Parathyroid adenoma (tissue), 2 donors: ENCODE data around the gene ASIC3.

Source experiments
- H2AFZ ChIP-seq: fragments of 300-600 bp; sonication (generic); one replicate; pipeline ENCODE4 v1.7.0; 2017; ENCODE audit warnings: antibody characterized with exemption, mild to moderate bottlenecking
- H3K27ac ChIP-seq: fragments of 300-600 bp; sonication (generic); one replicate; pipeline ENCODE4 v1.7.0; 2017
- H3K27me3 ChIP-seq: fragments of 300-600 bp; sonication (generic); one replicate; pipeline ENCODE4 v1.7.0; 2017; ENCODE audit warnings: low read length; ENCODE audit not compliant: control insufficient read depth, insufficient read depth
- H3K36me3 ChIP-seq: fragments of 300-600 bp; sonication (generic); one replicate; pipeline ENCODE4 v1.7.0; 2017; ENCODE audit warnings: low read length; ENCODE audit not compliant: control insufficient read depth, insufficient read depth
- H3K4me1 ChIP-seq: fragments of 300-600 bp; sonication (generic); one replicate; pipeline ENCODE4 v1.7.0; 2017; ENCODE audit warnings: control low read depth
- H3K4me2 ChIP-seq: fragments of 300-600 bp; sonication (generic); one replicate; pipeline ENCODE4 v1.7.0; 2017; ENCODE audit warnings: low read length
- H3K4me3 ChIP-seq: fragments of 300-600 bp; sonication (generic); one replicate; pipeline ENCODE4 v1.7.0; 2017; ENCODE audit warnings: low read depth, low read length
- H3K79me2 ChIP-seq: fragments of 300-600 bp; sonication (generic); one replicate; pipeline ENCODE4 v1.7.0; 2017; ENCODE audit warnings: control low read depth
- H3K9ac ChIP-seq: fragments of 300-600 bp; sonication (generic); one replicate; pipeline ENCODE4 v1.7.0; 2017; ENCODE audit warnings: mild to moderate bottlenecking
- H3K9me3 ChIP-seq: fragments of 300-600 bp; sonication (generic); one replicate; pipeline ENCODE4 v1.7.0; 2017; ENCODE audit warnings: low read length; ENCODE audit not compliant: control insufficient read depth
- CTCF ChIP-seq: fragments of 300-600 bp; sonication (generic); IDR thresholded peaks from one replicate; pipeline ENCODE4 v1.7.0; 2017; ENCODE audit warnings: antibody characterized with exemption, mild to moderate bottlenecking
- donor health status: primary hyperparathyroidism.

ASIC3 gene

GRCh38 chr7:151008143-151008510 lies 40.2 kb upstream of the ASIC3 start:
- no peak overlapping the region for H3K27ac ChIP-seq
- no peak overlapping the region for H3K4me2 ChIP-seq
- H3K36me3 ChIP-seq, result no peaks in the 10 kb centered on the region
- no peaks in the 10 kb centered on the region for H3K4me1 ChIP-seq
- no peaks in the 10 kb centered on the region for H3K27me3 ChIP-seq
- H3K9me3 ChIP-seq, result no peaks in the 10 kb centered on the region
- no peaks in the 10 kb centered on the region for H3K79me2 ChIP-seq
- H2AFZ ChIP-seq, result peak overlapping the region; percentile 75
- H3K4me3 ChIP-seq, result no peak overlapping the region
- H3K9ac ChIP-seq, result no peak overlapping the region
- TF ChIP-seq CTCF, result no peak

GRCh38 chr7:151008511-151009323 lies 39.6 kb upstream of the ASIC3 start:
- no peak overlapping the region for H3K4me2 ChIP-seq
- H3K79me2 ChIP-seq, result no peaks in the 10 kb centered on the region
- no peaks in the 10 kb centered on the region for H3K36me3 ChIP-seq
- no peaks in the 10 kb centered on the region for H3K9me3 ChIP-seq
- peak; percentile 87 for TF ChIP-seq CTCF
- peak overlapping the region; percentile 75 for H2AFZ ChIP-seq
- no peak overlapping the region for H3K4me3 ChIP-seq
- no peak overlapping the region for H3K9ac ChIP-seq
- H3K4me1 ChIP-seq, result no peaks in the 10 kb centered on the region
- H3K27ac ChIP-seq, result no peak overlapping the region
- no peaks in the 10 kb centered on the region for H3K27me3 ChIP-seq

- Histone ChIP-seq H3K27ac (no peak overlapping the region), H3K4me2 (no peak overlapping the region), H3K36me3 (no peaks in the 10 kb centered on the region), H3K79me2 (no peaks in the 10 kb centered on the region), H2AFZ (no peak overlapping the region), H3K4me1 (no peaks in the 10 kb centered on the region), H3K9me3 (no peaks in the 10 kb centered on the region), H3K9ac (no peak overlapping the region), H3K4me3 (no peak overlapping the region), H3K27me3 (no peaks in the 10 kb centered on the region)
- no peak for TF ChIP-seq CTCF
Measured at GRCh38 chr7:151009327-151010036, 38.8 kb upstream of the ASIC3 start.

- H3K27me3 ChIP-seq, result no peaks in the 10 kb centered on the region
- no peaks in the 10 kb centered on the region for H3K9me3 ChIP-seq
- H3K4me3 ChIP-seq, result no peak overlapping the region
- no peak overlapping the region for H3K9ac ChIP-seq
- no peaks in the 10 kb centered on the region for H3K4me1 ChIP-seq
- H2AFZ ChIP-seq, result no peak overlapping the region
- no peaks in the 10 kb centered on the region for H3K36me3 ChIP-seq
- no peak overlapping the region for H3K4me2 ChIP-seq
- H3K27ac ChIP-seq, result no peak overlapping the region
- TF ChIP-seq CTCF, result no peak
- no peaks in the 10 kb centered on the region for H3K79me2 ChIP-seq
Measured at GRCh38 chr7:151010037-151010306, 38.4 kb upstream of the ASIC3 start.
